Measurements from ENCODE around the gene TTC7B.

TTC7B gene

GRCh38 chr14:90728951-90729350 lies 87.3 kb downstream of the TTC7B start:
- H3K23ac ChIP-seq (ENCODE audit: low read depth, low read length, poor library complexity): no peak overlapping the region
- H2BK15ac ChIP-seq (ENCODE audit: low read length): no peak overlapping the region
- no peak overlapping the region for H4K91ac ChIP-seq (ENCODE audit: low read depth, low read length, poor library complexity)
- no peak overlapping the region for H4K8ac ChIP-seq (ENCODE audit: low read depth, low read length)
- H3K4me2 ChIP-seq (ENCODE audit: insufficient read depth, low read length, poor library complexity, severe bottlenecking): no peak overlapping the region
- no peak overlapping the region for H3K4me3 ChIP-seq (ENCODE audit: low read length in 2 of 2)
- H3K27me3 ChIP-seq (ENCODE audit: control insufficient read depth in 3 of 3, insufficient read depth in 3 of 3, low read depth in 1 of 3, low read length in 3 of 3): no peaks in the 10 kb centered on the region
- H3K9ac ChIP-seq (ENCODE audit: low read depth, low read length, poor library complexity): no peak overlapping the region
- no peak overlapping the region for H2BK120ac ChIP-seq (ENCODE audit: low read depth, low read length)
- H3K9me3 ChIP-seq (replicated peaks in 1 of 2; ENCODE audit: control insufficient read depth in 2 of 2, insufficient read depth in 1 of 2, low read depth in 1 of 2, low read length in 2 of 2): no peaks in the 10 kb centered on the region
- no peak overlapping the region for H3K14ac ChIP-seq (ENCODE audit: low read length)
- H2AFZ ChIP-seq (ENCODE audit: low read length): no peak overlapping the region
- peaks cover 0 to 6% of the 10 kb centered on the region in 2 donors for H3K4me1 ChIP-seq (ENCODE audit: control insufficient read depth in 2 of 2, insufficient read depth in 1 of 2, low read depth in 1 of 2, low read length in 2 of 2)
- H3K4ac ChIP-seq (ENCODE audit: low read length): no peak overlapping the region
- H2BK5ac ChIP-seq (ENCODE audit: low read length): no peak overlapping the region
- H3K79me1 ChIP-seq (ENCODE audit: low read depth, low read length): no peaks in the 10 kb centered on the region
- H3K27ac ChIP-seq (replicated peaks; ENCODE audit: low read length): no peak overlapping the region
- DNase-seq (ENCODE audit: low spot score): no peak
- WGBS, 2 donors (ENCODE audit: extremely low coverage in 2 of 2, insufficient read length in 2 of 2, insufficient replicate concordance in 1 of 2): no CpG with 5 or more reads among the region's 5 CpGs
- H3K18ac ChIP-seq (ENCODE audit: low read length): no peak overlapping the region
- H2BK12ac ChIP-seq (ENCODE audit: low read length): no peak overlapping the region
- H3K36me3 ChIP-seq (replicated peaks in 1 of 2; ENCODE audit: control insufficient read depth in 2 of 2, insufficient read depth in 2 of 2, low read length in 2 of 2): peaks cover 0 to 4% of the 10 kb centered on the region in 2 donors
- no peak overlapping the region for H2AK5ac ChIP-seq (ENCODE audit: low read depth, low read length)

GRCh38 chr14:90727082-90727481 lies 89.1 kb downstream of the TTC7B start:
- Histone ChIP-seq H3K9me3 (replicated peaks in 1 of 2; ENCODE audit: control insufficient read depth in 2 of 2, insufficient read depth in 1 of 2, low read depth in 1 of 2, low read length in 2 of 2) (no peaks in the 10 kb centered on the region), H2BK12ac (ENCODE audit: low read length) (no peak overlapping the region), H2BK5ac (ENCODE audit: low read length) (no peak overlapping the region), H4K8ac (ENCODE audit: low read depth, low read length) (no peak overlapping the region), H2AFZ (ENCODE audit: low read length) (no peak overlapping the region), H3K36me3 (replicated peaks in 1 of 2; ENCODE audit: control insufficient read depth in 2 of 2, insufficient read depth in 2 of 2, low read length in 2 of 2) (peaks cover 0 to 4% of the 10 kb centered on the region in 2 donors), H2AK5ac (ENCODE audit: low read depth, low read length) (no peak overlapping the region), H3K18ac (ENCODE audit: low read length) (no peak overlapping the region), H3K23ac (ENCODE audit: low read depth, low read length, poor library complexity) (no peak overlapping the region), H3K9ac (ENCODE audit: low read depth, low read length, poor library complexity) (no peak overlapping the region), H3K4ac (ENCODE audit: low read length) (no peak overlapping the region), H3K4me1 (ENCODE audit: control insufficient read depth in 2 of 2, insufficient read depth in 1 of 2, low read depth in 1 of 2, low read length in 2 of 2) (peaks cover 0 to 2% of the 10 kb centered on the region in 2 donors), H3K14ac (ENCODE audit: low read length) (no peak overlapping the region), H3K4me3 (ENCODE audit: low read length in 2 of 2) (no peak overlapping the region), H3K79me1 (ENCODE audit: low read depth, low read length) (no peaks in the 10 kb centered on the region), H2BK15ac (ENCODE audit: low read length) (no peak overlapping the region), H3K27ac (replicated peaks; ENCODE audit: low read length) (no peak overlapping the region), H2BK120ac (ENCODE audit: low read depth, low read length) (no peak overlapping the region), H3K4me2 (ENCODE audit: insufficient read depth, low read length, poor library complexity, severe bottlenecking) (no peak overlapping the region), H3K27me3 (ENCODE audit: control insufficient read depth in 3 of 3, insufficient read depth in 3 of 3, low read depth in 1 of 3, low read length in 3 of 3) (no peaks in the 10 kb centered on the region), H4K91ac (ENCODE audit: low read depth, low read length, poor library complexity) (no peak overlapping the region)
- WGBS, 2 donors (ENCODE audit: extremely low coverage in 2 of 2, insufficient read length in 2 of 2, insufficient replicate concordance in 1 of 2): no CpG with 5 or more reads among the region's 13 CpGs
- no peak for DNase-seq (ENCODE audit: low spot score)

- H3K9me3 ChIP-seq (replicated peaks in 1 of 2; ENCODE audit: control insufficient read depth in 2 of 2, insufficient read depth in 1 of 2, low read depth in 1 of 2, low read length in 2 of 2): no peaks in the 10 kb centered on the region
- H3K4ac ChIP-seq (ENCODE audit: low read length): no peak overlapping the region
- no peak overlapping the region for H2BK5ac ChIP-seq (ENCODE audit: low read length)
- H3K23ac ChIP-seq (ENCODE audit: low read depth, low read length, poor library complexity): no peak overlapping the region
- no peak overlapping the region for H4K91ac ChIP-seq (ENCODE audit: low read depth, low read length, poor library complexity)
- no peak overlapping the region for H3K18ac ChIP-seq (ENCODE audit: low read length)
- H3K9ac ChIP-seq (ENCODE audit: low read depth, low read length, poor library complexity): no peak overlapping the region
- no peak overlapping the region for H2BK15ac ChIP-seq (ENCODE audit: low read length)
- H4K8ac ChIP-seq (ENCODE audit: low read depth, low read length): no peak overlapping the region
- no peak overlapping the region for H2BK120ac ChIP-seq (ENCODE audit: low read depth, low read length)
- H2AK5ac ChIP-seq (ENCODE audit: low read depth, low read length): no peak overlapping the region
- no peak overlapping the region for H3K14ac ChIP-seq (ENCODE audit: low read length)
- H3K4me3 ChIP-seq (ENCODE audit: low read length in 2 of 2): no peak overlapping the region
- DNase-seq (ENCODE audit: low spot score): no peak
- H2AFZ ChIP-seq (ENCODE audit: low read length): no peak overlapping the region
- H3K27ac ChIP-seq (replicated peaks; ENCODE audit: low read length): no peak overlapping the region
- H2BK12ac ChIP-seq (ENCODE audit: low read length): no peak overlapping the region
- H3K4me1 ChIP-seq (ENCODE audit: control insufficient read depth in 2 of 2, insufficient read depth in 1 of 2, low read depth in 1 of 2, low read length in 2 of 2): peaks cover 0 to 2% of the 10 kb centered on the region in 2 donors
- no peaks in the 10 kb centered on the region for H3K27me3 ChIP-seq (ENCODE audit: control insufficient read depth in 3 of 3, insufficient read depth in 3 of 3, low read depth in 1 of 3, low read length in 3 of 3)
- peaks cover 0 to 4% of the 10 kb centered on the region in 2 donors for H3K36me3 ChIP-seq (replicated peaks in 1 of 2; ENCODE audit: control insufficient read depth in 2 of 2, insufficient read depth in 2 of 2, low read length in 2 of 2)
- no CpG with 5 or more reads among the region's 9 CpGs for WGBS, 2 donors (ENCODE audit: extremely low coverage in 2 of 2, insufficient read length in 2 of 2, insufficient replicate concordance in 1 of 2)
- no peaks in the 10 kb centered on the region for H3K79me1 ChIP-seq (ENCODE audit: low read depth, low read length)
- H3K4me2 ChIP-seq (ENCODE audit: insufficient read depth, low read length, poor library complexity, severe bottlenecking): no peak overlapping the region
Measured at GRCh38 chr14:90726656-90727055, 89.6 kb downstream of the TTC7B start.

GRCh38 chr14:90724866-90725265 lies 91.4 kb downstream of the TTC7B start:
- H3K79me1 ChIP-seq (ENCODE audit: low read depth, low read length): no peaks in the 10 kb centered on the region
- no peak overlapping the region for H2AFZ ChIP-seq (ENCODE audit: low read length)
- no peaks in the 10 kb centered on the region for H3K27me3 ChIP-seq (ENCODE audit: control insufficient read depth in 3 of 3, insufficient read depth in 3 of 3, low read depth in 1 of 3, low read length in 3 of 3)
- no peak overlapping the region for H2BK12ac ChIP-seq (ENCODE audit: low read length)
- H3K4ac ChIP-seq (ENCODE audit: low read length): no peak overlapping the region
- H2AK5ac ChIP-seq (ENCODE audit: low read depth, low read length): no peak overlapping the region
- no peaks in the 10 kb centered on the region for H3K9me3 ChIP-seq (replicated peaks in 1 of 2; ENCODE audit: control insufficient read depth in 2 of 2, insufficient read depth in 1 of 2, low read depth in 1 of 2, low read length in 2 of 2)
- no peak overlapping the region for H3K27ac ChIP-seq (replicated peaks; ENCODE audit: low read length)
- H3K9ac ChIP-seq (ENCODE audit: low read depth, low read length, poor library complexity): no peak overlapping the region
- H4K8ac ChIP-seq (ENCODE audit: low read depth, low read length): no peak overlapping the region
- H3K36me3 ChIP-seq (replicated peaks in 1 of 2; ENCODE audit: control insufficient read depth in 2 of 2, insufficient read depth in 2 of 2, low read length in 2 of 2): peaks cover 0 to 4% of the 10 kb centered on the region in 2 donors
- no peak overlapping the region for H2BK120ac ChIP-seq (ENCODE audit: low read depth, low read length)
- no peak for DNase-seq (ENCODE audit: low spot score)
- no peak overlapping the region for H2BK5ac ChIP-seq (ENCODE audit: low read length)
- H3K4me2 ChIP-seq (ENCODE audit: insufficient read depth, low read length, poor library complexity, severe bottlenecking): no peak overlapping the region
- no peak overlapping the region for H3K14ac ChIP-seq (ENCODE audit: low read length)
- H4K91ac ChIP-seq (ENCODE audit: low read depth, low read length, poor library complexity): no peak overlapping the region
- WGBS, 2 donors (ENCODE audit: extremely low coverage in 2 of 2, insufficient read length in 2 of 2, insufficient replicate concordance in 1 of 2): no CpG with 5 or more reads among the region's 3 CpGs
- H3K4me3 ChIP-seq (ENCODE audit: low read length in 2 of 2): no peak overlapping the region
- H2BK15ac ChIP-seq (ENCODE audit: low read length): no peak overlapping the region
- peaks cover 0 to 4% of the 10 kb centered on the region in 2 donors for H3K4me1 ChIP-seq (ENCODE audit: control insufficient read depth in 2 of 2, insufficient read depth in 1 of 2, low read depth in 1 of 2, low read length in 2 of 2)
- no peak overlapping the region for H3K23ac ChIP-seq (ENCODE audit: low read depth, low read length, poor library complexity)
- H3K18ac ChIP-seq (ENCODE audit: low read length): no peak overlapping the region
